Omental fat pad (tissue), 4 donors: ENCODE data around the gene CACNB2. TPM values are rescaled to one million over a fixed set of nuclear protein-coding genes. Genes with fewer than 3 reads are reported as not detected.
"Not testable (repeated sequence)": the region's sequence is repeated elsewhere in the genome, so short reads cannot be mapped to it uniquely, and the experiment has no call there.

ENCODE experiments used
- ATAC-seq: fragments of 150-250 bp; one replicate; pipeline ENCODE4 v1.9.1; 2016; ENCODE audit warnings: mild to moderate bottlenecking, moderate library complexity; ENCODE audit not compliant: low FRiP score
- DNase-seq: peaks from one replicate; pipeline ENCODE4 v3.0.0-alpha.2; 2019; ENCODE audit warnings: low spot score
- total RNA-seq, 4 donors: library from RNA; depleted of rRNA; stranded (reverse); fragments of >200 nt; gene quantifications; one replicate each; pipeline ENCODE4 v1.1.0, GENCODE V29; 2016
- TF ChIP-seq, protein P1 (sequence below), 3 donors: fragments of 450-650 bp; IDR thresholded peaks; one replicate each; pipeline ENCODE4 v1.5.1; 2016 to 2017; ENCODE audit warnings: antibody characterized with exemption in 3 of 3, mild to moderate bottlenecking in 3 of 3, moderate library complexity in 2 of 3

Gene CACNB2
- total RNA-seq, 4 donors from 2014 or later, result 2.0 to 12.1 (median 6.1) TPM

DNA sequence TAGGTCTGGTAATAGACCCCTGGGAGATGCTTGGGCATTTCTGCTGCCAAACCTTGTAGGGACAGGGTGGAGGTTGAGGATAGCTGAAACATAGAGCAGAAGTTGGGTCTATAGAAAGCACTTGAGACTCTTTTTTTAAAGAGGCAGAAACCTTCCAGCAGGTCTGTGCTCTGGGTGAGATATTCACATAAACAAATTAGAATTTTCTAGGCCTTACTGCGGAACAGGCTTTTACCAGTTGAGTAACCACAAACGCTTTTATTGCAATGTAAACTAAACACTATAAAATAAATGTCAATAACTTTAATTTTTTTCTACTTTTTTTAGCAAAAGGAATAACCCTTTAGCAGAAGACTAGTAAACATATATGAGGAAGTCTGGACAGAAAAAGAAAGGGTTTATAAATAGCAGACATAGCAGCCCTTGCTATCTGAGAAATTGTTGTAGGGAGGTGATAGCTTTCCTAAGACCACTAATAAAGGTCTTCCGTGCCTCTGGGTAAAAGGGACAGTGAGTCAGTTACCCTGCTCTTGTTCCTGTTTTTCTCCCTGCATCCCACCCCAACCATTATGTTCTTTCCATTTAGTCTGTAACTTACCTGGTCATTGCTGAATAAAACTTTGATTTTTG lies 38.7 kb downstream of the CACNB2 start:
- TF ChIP-seq, protein P1, sequence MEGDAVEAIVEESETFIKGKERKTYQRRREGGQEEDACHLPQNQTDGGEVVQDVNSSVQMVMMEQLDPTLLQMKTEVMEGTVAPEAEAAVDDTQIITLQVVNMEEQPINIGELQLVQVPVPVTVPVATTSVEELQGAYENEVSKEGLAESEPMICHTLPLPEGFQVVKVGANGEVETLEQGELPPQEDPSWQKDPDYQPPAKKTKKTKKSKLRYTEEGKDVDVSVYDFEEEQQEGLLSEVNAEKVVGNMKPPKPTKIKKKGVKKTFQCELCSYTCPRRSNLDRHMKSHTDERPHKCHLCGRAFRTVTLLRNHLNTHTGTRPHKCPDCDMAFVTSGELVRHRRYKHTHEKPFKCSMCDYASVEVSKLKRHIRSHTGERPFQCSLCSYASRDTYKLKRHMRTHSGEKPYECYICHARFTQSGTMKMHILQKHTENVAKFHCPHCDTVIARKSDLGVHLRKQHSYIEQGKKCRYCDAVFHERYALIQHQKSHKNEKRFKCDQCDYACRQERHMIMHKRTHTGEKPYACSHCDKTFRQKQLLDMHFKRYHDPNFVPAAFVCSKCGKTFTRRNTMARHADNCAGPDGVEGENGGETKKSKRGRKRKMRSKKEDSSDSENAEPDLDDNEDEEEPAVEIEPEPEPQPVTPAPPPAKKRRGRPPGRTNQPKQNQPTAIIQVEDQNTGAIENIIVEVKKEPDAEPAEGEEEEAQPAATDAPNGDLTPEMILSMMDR (IDR thresholded peaks at IDR 0.05), result no peak
- no peak for ATAC-seq
- no peak for DNase-seq

- peak; percentile 83 for ATAC-seq
- DNase-seq, result no peak
- TF ChIP-seq, protein P1 (IDR thresholded peaks at IDR 0.05), result no peak
Measured at GRCh38 chr10:18179891-18180290, 39.7 kb downstream of the CACNB2 start.

GRCh38 chr10:18181382-18181781 lies 41.2 kb downstream of the CACNB2 start:
- not testable (repeated sequence) for ATAC-seq, DNase-seq

DNA sequence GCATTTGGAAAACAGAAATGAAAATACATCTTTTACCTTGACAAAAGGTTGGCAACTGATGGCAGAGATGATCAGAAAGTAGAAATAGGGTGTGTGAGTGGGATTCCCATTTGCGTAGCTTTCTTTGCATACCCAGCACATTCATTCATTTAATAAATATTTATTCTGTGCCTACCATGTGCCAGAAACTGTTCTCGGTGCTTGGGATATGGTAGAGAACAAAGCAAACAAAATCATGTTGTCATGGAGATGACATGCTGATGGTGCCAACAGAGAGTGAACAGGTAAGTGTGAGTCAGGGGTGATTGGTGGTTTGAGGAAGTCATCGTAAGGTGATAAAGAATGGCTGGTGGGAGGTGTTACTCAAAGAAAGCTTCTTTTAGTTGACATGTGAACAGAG lies 45.4 kb downstream of the CACNB2 start:
- TF ChIP-seq, protein P1 (IDR thresholded peaks at IDR 0.05), result no peak

GRCh38 chr10:18190840-18191239 lies 50.6 kb downstream of the CACNB2 start:
- TF ChIP-seq, protein P1 (IDR thresholded peaks at IDR 0.05), result no peak
- ATAC-seq (no peak), DNase-seq (no peak)

More for the DNA sequence above, 45.4 kb downstream of the CACNB2 start:
- DNase-seq, result no peak
- no peak for ATAC-seq

- ATAC-seq, result no peak
Measured at GRCh38 chr10:18194634-18195033, 54.4 kb downstream of the CACNB2 start.

GRCh38 chr10:18195060-18195799 lies 55.0 kb downstream of the CACNB2 start:
- TF ChIP-seq, protein P1 (IDR thresholded peaks at IDR 0.05), result no peak
- peak; percentile 43 for ATAC-seq
- no peak for DNase-seq

More at GRCh38 chr10:18194634-18195033, 54.4 kb downstream of the CACNB2 start:
- TF ChIP-seq, protein P1 (IDR thresholded peaks at IDR 0.05), result no peak
- no peak for DNase-seq
